Measurements from ENCODE around the gene RYR1. TPM values are rescaled to one million over a fixed set of nuclear protein-coding genes. Genes with fewer than 3 reads are reported as not detected.

Gene RYR1
- total RNA-seq, 1 experiment from 2014 or later = 4.1 TPM

DNA sequence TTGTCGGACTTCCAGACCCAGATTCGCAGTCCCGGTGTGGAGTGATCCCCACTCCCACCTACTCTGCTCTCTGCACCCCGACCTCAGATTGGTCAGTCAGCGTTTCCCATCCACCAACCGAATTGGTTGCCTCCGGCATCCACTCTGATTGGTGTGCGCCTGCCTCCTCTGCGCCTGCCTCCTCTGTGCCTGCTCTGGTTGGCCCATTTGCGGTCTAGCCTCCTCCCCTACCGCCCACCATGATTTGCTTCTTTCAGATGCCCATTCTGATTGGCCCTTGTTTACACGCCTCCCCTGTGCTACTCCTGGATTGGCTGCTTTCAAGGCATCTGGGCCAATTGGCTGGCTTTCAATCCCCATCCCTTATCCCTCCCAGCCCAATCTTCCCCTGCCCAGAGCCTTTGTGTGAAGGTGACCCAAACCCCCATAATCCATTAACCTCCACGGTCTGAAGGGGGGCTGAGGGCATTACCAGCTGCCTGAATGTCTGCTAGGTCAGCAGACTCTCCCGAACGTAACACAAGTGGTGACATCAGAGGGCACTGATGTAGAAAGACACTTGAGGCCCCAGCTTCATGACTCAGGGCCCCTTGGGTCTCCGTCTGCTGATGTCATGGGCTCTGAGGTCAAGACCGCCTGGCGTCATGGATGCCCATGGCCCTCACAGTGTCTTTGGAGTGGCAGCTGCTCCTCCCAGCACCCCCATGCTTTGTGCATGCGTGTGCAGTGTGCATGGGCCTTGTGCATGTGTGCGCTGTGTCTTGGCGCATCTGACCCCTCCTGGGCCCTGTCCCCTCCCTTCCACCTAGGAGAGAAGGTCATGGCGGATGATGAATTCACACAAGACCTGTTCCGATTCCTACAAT is 103.8 kb downstream of the RYR1 start:
- no peaks in the 10 kb centered on the region for H3K9me2 ChIP-seq (ENCODE audit: insufficient read depth)
- H3K36me3 ChIP-seq (ENCODE audit: control insufficient read depth in 1 of 2, insufficient read depth in 2 of 2, low read length in 2 of 2) = no peaks in the 10 kb centered on the region
- DNase-seq (ENCODE audit: low read depth, low spot score) (no peak), ATAC-seq (no peak)
- no peak overlapping the region for H3K4me2 ChIP-seq (ENCODE audit: low read length)
- no peaks in the 10 kb centered on the region for H3K4me1 ChIP-seq (ENCODE audit: control insufficient read depth in 1 of 2, insufficient read depth in 2 of 2, low read length in 2 of 2)
- peaks cover 13 to 18% of the 10 kb centered on the region in 2 experiments; a peak in 3 of 4 replicates for H3K9me3 ChIP-seq (ENCODE audit: control insufficient read depth in 1 of 2, insufficient read depth in 1 of 2, low read depth in 1 of 2, low read length in 2 of 2)
- intact Hi-C loops (cut with micrococcal nuclease) = no loop called here
- no peak overlapping the region for H3K27ac ChIP-seq (ENCODE audit: low read depth, low read length)
- no peak overlapping the region for H3K4me3 ChIP-seq (replicated peaks in 1 of 2; ENCODE audit: low read depth in 1 of 2, low read length in 2 of 2)
- no peak overlapping the region for H2AFZ ChIP-seq (ENCODE audit: low read depth, low read length, poor library complexity, severe bottlenecking)
- POLR2A ChIA-PET = no interaction called here
- RAD21 ChIA-PET (ENCODE audit: low non-redundant PET in 1 of 2, low total read pairs in 2 of 2, uncharacterized antibody in 2 of 2, unreplicated experiment in 2 of 2) = no interaction called here
- no TSS peak for BruUV-seq (replicated peaks)
- no peaks in the 10 kb centered on the region for H3K79me2 ChIP-seq (ENCODE audit: insufficient read depth, low read length)
- CTCF ChIA-PET = no interaction called here
- H3K9ac ChIP-seq (ENCODE audit: low read length) = no peak overlapping the region
- no peaks in the 10 kb centered on the region for H4K20me1 ChIP-seq (ENCODE audit: insufficient read depth)
- TF ChIP-seq ELF1 (IDR thresholded peaks at IDR 0.05; ENCODE audit: borderline replicate concordance, low read depth) = no peak
- TF ChIP-seq, protein P1, sequence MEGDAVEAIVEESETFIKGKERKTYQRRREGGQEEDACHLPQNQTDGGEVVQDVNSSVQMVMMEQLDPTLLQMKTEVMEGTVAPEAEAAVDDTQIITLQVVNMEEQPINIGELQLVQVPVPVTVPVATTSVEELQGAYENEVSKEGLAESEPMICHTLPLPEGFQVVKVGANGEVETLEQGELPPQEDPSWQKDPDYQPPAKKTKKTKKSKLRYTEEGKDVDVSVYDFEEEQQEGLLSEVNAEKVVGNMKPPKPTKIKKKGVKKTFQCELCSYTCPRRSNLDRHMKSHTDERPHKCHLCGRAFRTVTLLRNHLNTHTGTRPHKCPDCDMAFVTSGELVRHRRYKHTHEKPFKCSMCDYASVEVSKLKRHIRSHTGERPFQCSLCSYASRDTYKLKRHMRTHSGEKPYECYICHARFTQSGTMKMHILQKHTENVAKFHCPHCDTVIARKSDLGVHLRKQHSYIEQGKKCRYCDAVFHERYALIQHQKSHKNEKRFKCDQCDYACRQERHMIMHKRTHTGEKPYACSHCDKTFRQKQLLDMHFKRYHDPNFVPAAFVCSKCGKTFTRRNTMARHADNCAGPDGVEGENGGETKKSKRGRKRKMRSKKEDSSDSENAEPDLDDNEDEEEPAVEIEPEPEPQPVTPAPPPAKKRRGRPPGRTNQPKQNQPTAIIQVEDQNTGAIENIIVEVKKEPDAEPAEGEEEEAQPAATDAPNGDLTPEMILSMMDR (IDR thresholded peaks at IDR 0.05 in 2 of 3, conservative IDR thresholded peaks at IDR 0.05 in 1 of 3; ENCODE audit: borderline replicate concordance in 1 of 3, insufficient read depth in 1 of 3, low read depth in 2 of 3, low read length in 2 of 3) = no peak
- TF ChIP-seq EZH2 (IDR thresholded peaks at IDR 0.05) = no peak
- TF ChIP-seq POLR2A (IDR thresholded peaks at IDR 0.05; ENCODE audit: borderline replicate concordance, extremely low read depth, insufficient read depth, insufficient read length) = no peak
- TF ChIP-seq TCF7L2 (IDR thresholded peaks at IDR 0.05; ENCODE audit: borderline replicate concordance, extremely low read depth, insufficient read depth, insufficient read length) = no peak
- TF ChIP-seq YY1 (IDR thresholded peaks at IDR 0.05; ENCODE audit: extremely low read depth, insufficient replicate concordance, low read depth, low read length) = no peak
- TF ChIP-seq FOSL1 (IDR thresholded peaks at IDR 0.05; ENCODE audit: low read depth) = no peak
- TF ChIP-seq, protein P2, sequence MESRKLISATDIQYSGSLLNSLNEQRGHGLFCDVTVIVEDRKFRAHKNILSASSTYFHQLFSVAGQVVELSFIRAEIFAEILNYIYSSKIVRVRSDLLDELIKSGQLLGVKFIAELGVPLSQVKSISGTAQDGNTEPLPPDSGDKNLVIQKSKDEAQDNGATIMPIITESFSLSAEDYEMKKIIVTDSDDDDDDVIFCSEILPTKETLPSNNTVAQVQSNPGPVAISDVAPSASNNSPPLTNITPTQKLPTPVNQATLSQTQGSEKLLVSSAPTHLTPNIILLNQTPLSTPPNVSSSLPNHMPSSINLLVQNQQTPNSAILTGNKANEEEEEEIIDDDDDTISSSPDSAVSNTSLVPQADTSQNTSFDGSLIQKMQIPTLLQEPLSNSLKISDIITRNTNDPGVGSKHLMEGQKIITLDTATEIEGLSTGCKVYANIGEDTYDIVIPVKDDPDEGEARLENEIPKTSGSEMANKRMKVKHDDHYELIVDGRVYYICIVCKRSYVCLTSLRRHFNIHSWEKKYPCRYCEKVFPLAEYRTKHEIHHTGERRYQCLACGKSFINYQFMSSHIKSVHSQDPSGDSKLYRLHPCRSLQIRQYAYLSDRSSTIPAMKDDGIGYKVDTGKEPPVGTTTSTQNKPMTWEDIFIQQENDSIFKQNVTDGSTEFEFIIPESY (IDR thresholded peaks at IDR 0.05; ENCODE audit: extremely low read depth, insufficient replicate concordance, low read length) = no peak
- no peak for TF ChIP-seq POLR2AphosphoS5 (IDR thresholded peaks at IDR 0.05; ENCODE audit: low read depth, low read length)
- TF ChIP-seq SIN3A (IDR thresholded peaks at IDR 0.05; ENCODE audit: low read depth) = no peak
- TF ChIP-seq RAD21 (IDR thresholded peaks at IDR 0.05; ENCODE audit: low read depth) = no peak
- TF ChIP-seq JUND (IDR thresholded peaks at IDR 0.05) = no peak
- TF ChIP-seq CEBPB (IDR thresholded peaks at IDR 0.05; ENCODE audit: low read depth) = no peak
- no peak for TF ChIP-seq MAX (IDR thresholded peaks at IDR 0.05)
- no peak for TF ChIP-seq ZNF274 (IDR thresholded peaks at IDR 0.05; ENCODE audit: low read depth, low read length)
- TF ChIP-seq CBX3 (IDR thresholded peaks at IDR 0.05; ENCODE audit: low read depth) = no peak
- no peak for TF ChIP-seq SP1 (IDR thresholded peaks at IDR 0.05; ENCODE audit: low read depth)
- TF ChIP-seq ZFX (IDR thresholded peaks at IDR 0.05) = no peak
- no peak for TF ChIP-seq EZH2phosphoT487 (IDR thresholded peaks at IDR 0.05; ENCODE audit: borderline replicate concordance)
- H3K27me3 ChIP-seq (ENCODE audit: insufficient read depth, low read length) = no peaks in the 10 kb centered on the region

Data from HCT116 (cell line).